ENCODE results near the gene SMC1B.
"Not testable (repeated sequence)": the region's sequence is repeated elsewhere in the genome, so short reads cannot be mapped to it uniquely, and the experiment has no call there.

SMC1B gene

DNA sequence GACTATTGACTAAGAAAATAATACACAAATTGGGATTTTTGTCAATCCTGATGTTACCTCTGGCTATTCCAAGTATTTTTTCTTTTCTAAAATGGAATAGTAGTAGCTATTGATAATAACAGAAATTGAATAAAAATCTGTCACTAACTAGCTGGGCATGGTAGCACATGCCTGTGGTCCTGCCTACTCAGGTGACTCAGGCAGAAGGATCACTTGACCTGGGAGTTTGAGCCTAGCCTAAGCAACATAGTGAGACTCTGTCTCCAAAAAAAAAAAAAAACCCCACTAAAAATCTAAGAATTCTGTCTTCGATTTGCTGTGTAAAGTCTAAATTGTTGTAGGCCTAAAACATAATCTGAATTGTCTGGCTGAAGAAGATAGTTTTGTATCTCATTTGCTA lies 61.4 kb downstream of the SMC1B start:
- DNase-seq (ENCODE audit: low read depth in 2 of 2, low spot score in 1 of 2) = no peak

- DNase-seq (ENCODE audit: low read depth in 2 of 2, low spot score in 1 of 2) = no peak
Measured at GRCh38 chr22:45349916-45350315, 63.5 kb downstream of the SMC1B start.

DNA sequence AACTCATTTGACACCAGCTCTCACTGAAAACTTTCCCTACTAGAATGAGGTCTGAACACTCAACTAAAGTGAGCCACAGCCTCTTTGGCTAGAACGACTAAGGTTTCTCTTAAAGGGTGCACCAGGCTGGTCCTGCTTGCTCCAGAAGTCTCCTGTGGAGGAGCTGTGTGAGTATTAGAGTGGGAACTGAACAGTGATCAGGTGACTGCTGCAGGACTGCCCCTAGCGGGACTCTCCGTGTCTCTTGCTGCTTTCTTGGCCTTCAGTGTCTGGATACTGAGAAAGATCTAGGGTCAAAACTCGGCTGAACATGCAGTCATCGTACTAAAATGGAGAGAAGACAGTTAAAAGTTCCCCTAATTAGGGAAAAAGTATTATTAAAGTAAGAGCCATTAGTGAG lies 69.1 kb downstream of the SMC1B start:
- no peak for DNase-seq (ENCODE audit: low read depth in 2 of 2, low spot score in 1 of 2)

DNA sequence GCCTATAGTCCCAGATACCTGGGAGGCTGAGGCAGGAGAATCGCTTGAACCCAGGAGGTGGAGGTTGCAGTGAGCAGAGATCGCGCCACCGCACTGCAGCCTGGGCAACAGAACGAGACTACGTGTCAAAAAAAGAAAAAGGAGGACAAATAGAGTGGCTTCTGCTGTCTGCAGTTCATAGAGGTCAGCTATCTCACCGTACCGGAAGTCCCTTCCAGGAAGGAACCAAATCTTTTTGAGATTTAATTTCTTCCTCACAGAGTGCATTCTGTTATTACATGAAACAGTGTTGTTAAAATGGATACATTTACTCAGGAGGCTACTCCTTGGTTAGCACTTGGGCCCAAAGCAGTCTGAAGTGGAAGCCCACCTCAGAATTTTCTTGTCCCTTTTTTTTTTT lies 70.3 kb downstream of the SMC1B start:
- DNase-seq (ENCODE audit: low read depth in 2 of 2, low spot score in 1 of 2) = no peak

DNA sequence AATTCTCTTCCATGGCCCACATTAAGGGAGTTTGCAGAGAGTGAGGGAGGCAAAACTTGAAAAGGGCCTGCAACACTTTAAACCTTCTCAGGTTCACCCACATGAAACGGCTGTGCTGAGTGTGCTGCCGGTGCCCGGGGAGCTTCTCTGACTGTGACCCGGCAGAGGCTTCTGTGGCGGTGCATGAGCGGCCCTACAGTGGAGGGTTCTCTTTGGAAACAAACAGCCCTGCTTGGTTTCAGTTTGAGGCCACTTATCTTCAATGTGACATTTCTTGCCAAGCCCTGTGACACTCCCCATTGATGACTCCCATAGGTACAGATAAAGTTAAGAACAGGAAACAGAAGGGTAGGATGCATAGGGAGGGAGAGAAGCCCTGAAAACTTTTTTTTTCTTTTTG lies 71.9 kb downstream of the SMC1B start:
- DNase-seq (ENCODE audit: low read depth in 2 of 2, low spot score in 1 of 2) = no peak

- DNase-seq (ENCODE audit: low read depth in 2 of 2, low spot score in 1 of 2) = no peak
Measured at GRCh38 chr22:45340323-45340722, 73.1 kb downstream of the SMC1B start.

DNA sequence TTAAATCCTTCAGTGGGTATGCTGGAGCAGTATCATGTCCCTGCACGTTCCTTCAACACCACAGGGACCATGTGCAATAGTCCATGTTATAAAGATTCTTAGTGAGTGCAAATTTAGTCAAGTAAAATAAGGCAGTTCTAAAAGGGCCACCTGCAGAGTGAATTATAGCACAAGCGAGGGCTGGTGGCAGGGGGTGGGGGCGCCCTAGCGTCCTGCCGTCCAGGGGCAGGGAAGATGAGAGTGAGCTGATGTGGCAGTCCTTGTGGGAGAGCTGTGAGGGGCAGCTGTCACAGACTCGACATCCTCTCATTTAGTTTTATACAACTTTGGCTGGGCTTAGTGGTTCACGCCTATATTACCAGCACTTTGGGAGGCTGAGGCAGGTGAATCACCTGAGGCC lies 74.6 kb downstream of the SMC1B start:
- DNase-seq (ENCODE audit: low read depth in 2 of 2, low spot score in 1 of 2) = no peak

DNA sequence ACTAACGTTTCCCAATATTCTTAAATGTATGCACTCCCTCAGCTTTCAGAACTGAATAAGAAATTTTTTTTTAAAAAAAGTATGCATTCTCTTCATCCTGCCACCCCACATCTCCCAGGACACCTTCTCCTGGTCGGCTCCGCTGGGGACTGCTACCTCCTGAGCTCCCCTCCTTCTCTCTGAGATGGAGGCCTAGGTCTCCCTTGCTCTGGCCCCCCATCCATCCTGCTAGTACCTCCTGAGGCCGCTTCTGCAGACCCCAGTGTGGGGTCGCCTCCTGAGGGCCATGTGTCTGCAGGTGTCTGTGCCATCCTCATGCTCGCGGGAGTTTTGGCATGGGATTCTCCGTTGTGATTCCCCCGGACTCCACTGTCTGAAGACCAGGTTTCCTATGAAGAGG lies 75.9 kb downstream of the SMC1B start:
- no peak for DNase-seq (ENCODE audit: low read depth in 2 of 2, low spot score in 1 of 2)

- DNase-seq (ENCODE audit: low read depth in 2 of 2, low spot score in 1 of 2) = no peak
Measured at GRCh38 chr22:45336971-45337431, 76.4 kb downstream of the SMC1B start.

DNA sequence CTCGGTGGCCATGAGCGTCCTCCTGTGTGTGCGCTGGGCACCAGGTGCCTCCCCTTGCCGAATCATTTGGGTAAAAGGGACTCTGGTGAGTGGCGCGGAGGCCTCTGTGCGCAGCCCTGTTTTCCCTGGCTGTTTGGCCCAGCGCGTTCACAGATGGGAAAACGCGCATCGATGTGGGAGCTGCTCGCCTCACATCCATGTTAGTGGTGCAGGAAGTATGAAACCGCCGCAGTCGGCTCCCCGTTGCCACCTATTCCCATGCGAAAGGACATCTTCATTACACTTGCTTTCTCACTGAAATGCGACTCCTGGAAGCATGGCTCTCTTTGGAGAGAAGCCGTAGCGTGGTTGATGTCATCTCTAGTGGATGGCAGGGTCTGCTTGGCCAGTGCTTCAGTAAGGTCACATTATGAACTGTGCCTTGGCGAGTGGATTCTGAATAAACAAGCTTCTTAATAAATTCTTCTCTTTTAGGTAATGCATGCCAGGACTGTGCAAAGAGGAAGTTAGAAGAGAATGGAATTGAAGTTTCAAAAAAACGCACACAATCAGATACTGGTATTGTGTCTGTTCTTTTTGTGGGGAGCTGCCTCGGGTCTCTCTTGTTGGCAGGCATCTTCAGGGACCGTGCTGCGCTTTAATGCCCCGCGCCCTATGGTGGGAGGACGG lies 77.4 kb downstream of the SMC1B start:
- DNase-seq (ENCODE audit: low read depth in 2 of 2, low spot score in 1 of 2) = no peak

DNA sequence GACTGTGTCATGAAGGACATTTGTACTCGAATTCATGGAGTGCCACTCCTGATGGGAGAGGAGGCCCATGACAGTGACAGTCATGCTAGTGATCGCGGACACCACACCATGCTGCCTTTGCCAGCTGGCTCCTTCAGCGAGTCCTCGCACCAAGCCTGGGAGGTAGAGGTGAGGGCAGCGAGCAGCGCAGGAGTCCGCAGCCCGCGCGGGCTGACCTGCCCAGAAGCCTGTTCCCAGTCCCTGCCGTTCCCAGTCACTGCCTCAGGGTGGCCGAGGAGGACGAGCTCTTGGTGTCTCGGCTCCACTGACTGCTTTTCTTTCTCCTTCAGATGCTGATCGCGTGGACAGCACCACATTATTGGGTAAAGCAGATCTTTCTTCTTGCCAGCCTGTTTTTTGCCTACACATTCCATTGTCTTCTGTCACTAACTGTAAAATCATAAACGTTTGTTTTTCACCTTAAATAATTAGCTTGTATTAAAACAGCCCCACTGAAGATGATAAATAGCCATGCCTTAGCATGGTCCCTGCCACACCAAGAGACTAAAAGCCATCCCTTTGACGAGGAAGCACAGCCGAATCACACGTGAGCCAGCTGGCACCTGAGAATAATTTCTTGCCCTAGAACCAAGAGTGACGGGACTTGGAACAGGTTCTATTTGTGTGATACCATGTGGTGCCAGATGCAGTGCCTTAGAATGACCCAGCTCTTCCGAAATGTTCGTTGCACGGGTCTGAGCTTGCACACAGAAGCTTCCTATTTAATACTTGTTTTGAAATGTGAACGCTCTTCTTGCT lies 78.2 kb downstream of the SMC1B start:
- no peak for DNase-seq (ENCODE audit: low read depth in 2 of 2, low spot score in 1 of 2)

GRCh38 chr22:45334528-45334927 lies 78.9 kb downstream of the SMC1B start:
- no peak for DNase-seq (ENCODE audit: low read depth in 2 of 2, low spot score in 1 of 2)

DNA sequence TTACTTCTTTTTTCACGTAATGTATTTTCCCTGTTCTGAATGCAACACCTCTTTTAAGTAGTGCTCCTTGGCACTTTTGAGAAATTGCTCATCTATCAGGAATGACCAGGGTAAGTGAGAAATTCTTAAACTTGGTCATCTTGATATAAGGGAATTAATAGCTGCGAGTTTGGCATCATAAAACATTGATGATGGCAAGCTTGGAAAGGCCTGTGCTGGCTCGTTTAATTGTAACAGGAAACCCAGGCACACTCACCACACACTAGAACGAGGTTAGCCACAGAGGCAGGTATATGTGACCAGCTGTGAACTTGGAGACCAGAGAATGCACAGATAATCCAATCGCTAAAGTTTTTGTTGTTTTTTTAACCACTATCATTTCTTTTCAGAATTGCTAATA lies 79.3 kb downstream of the SMC1B start:
- no peak for DNase-seq (ENCODE audit: low read depth in 2 of 2, low spot score in 1 of 2)

- DNase-seq (ENCODE audit: low read depth in 2 of 2, low spot score in 1 of 2) = no peak
Measured at GRCh38 chr22:45332001-45332400, 81.4 kb downstream of the SMC1B start.

- no peak for DNase-seq (ENCODE audit: low read depth in 2 of 2, low spot score in 1 of 2)
Measured at GRCh38 chr22:45331486-45331885, 81.9 kb downstream of the SMC1B start.

DNA sequence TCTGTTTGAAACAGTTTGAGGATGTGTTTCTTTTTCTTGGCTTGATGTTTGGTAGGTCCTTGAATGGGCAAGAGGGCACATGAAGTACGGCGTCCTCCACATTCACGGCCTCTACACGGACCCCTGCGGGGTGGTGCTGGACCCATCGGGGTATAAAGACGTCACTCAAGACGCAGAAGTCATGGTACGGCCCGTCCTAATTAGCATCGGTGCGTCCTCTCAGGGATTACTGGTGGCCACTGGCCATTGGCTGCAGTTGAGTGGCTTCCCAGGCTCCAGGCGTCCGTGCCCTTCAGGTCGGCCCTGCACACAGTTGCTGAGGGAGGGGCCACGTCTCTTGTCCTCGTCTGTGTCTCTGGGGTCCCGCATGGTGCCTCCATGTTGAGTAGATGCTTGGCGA lies 82.9 kb downstream of the SMC1B start:
- DNase-seq (ENCODE audit: low read depth in 2 of 2, low spot score in 1 of 2) = no peak

DNA sequence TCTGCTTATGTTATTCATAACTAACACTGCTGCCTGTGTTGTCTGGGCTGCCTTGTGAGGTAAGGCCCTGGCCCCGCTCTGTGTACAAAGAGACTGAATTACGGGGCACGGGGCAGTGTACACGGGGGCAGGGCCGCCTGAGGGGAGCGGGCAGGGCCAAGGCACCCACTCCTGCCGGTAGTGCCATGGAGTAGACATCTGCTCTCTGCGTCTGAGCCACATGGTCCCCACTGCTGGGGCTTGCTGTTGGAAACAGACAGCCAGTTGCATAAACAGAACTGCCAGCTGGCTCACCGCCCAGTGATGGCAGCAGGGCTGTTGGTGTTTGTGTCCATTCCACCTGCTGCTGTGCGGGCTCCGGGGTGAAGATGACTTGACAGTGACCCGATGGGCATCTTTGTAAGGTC lies 83.9 kb downstream of the SMC1B start:
- DNase-seq (ENCODE audit: low read depth in 2 of 2, low spot score in 1 of 2) = no peak

GRCh38 chr22:45328822-45329529 lies 84.4 kb downstream of the SMC1B start:
- DNase-seq (ENCODE audit: low read depth in 2 of 2, low spot score in 1 of 2) = no peak

- not testable (repeated sequence) for DNase-seq (ENCODE audit: low read depth in 2 of 2, low spot score in 1 of 2)
Measured at GRCh38 chr22:45328261-45328660, 85.1 kb downstream of the SMC1B start.

- no peak for DNase-seq (ENCODE audit: low read depth in 2 of 2, low spot score in 1 of 2)
Measured at GRCh38 chr22:45324311-45324711, 89.1 kb downstream of the SMC1B start.

DNA sequence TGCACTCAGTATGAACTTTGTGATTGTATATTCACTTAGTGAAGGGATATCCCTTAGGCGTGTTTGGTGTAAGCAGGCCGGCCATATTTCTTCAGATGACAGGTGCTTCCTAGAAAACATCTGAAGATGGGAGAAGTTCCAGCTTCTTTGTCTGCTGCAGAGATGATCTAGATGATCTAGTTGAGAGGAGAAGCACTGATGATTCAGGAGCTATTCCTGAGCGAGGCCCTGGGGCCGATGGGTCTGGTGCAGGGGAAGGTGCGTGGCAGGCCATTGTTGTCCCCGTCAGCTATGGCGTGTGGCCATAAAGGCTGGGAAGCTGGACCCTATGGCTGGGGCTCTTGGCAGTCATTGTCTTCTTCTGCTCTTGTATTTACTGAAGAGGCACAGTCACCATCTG lies 89.7 kb downstream of the SMC1B start:
- DNase-seq (ENCODE audit: low read depth in 2 of 2, low spot score in 1 of 2) = no peak

- DNase-seq (ENCODE audit: low read depth in 2 of 2, low spot score in 1 of 2) = no peak
Measured at GRCh38 chr22:45322873-45323525, 90.4 kb downstream of the SMC1B start.
